WTC11 (cell line): ENCODE data around the gene LSM6. TPM values are rescaled to one million over a fixed set of nuclear protein-coding genes. Genes with fewer than 3 reads are reported as not detected.

Experiments used
- ATAC-seq: fragments of 200-7000 bp; cut with Tn5 transposase; 2 replicates; pipeline ENCODE4 v1.10.0; 2021; ENCODE audit warnings: mild to moderate bottlenecking, moderate library complexity
- CTCF ChIA-PET: fragments of 300-600 bp; sonication (Branson Sonifier 250); formaldehyde crosslinking; loops from one replicate; lab custom pipeline; 2021; ENCODE audit warnings: antibody characterized with exemption; lab: Charles Lee
- POLR2A ChIA-PET: fragments of 350-600 bp; sonication (Branson Sonifier 250); formaldehyde crosslinking; loops from one replicate; lab custom pipeline; 2021; ENCODE audit warnings: antibody characterized with exemption; lab: Charles Lee
- DNase-seq: peaks from one replicate; pipeline ENCODE4 v3.0.0; 2021; ENCODE audit warnings: low spot score
- H3K27ac Mint-ChIP-seq: 2 replicates; pipeline ENCODE4 v1.8.0; 2021; ENCODE audit warnings: mixed read lengths
- H3K27me3 Mint-ChIP-seq: 2 replicates; pipeline ENCODE4 v1.8.0; 2021; ENCODE audit warnings: low read depth, mild to moderate bottlenecking, moderate library complexity, mixed read lengths
- H3K36me3 Mint-ChIP-seq: 2 replicates; pipeline ENCODE4 v1.8.0; 2021; ENCODE audit warnings: mixed read lengths
- H3K4me1 Mint-ChIP-seq: 2 replicates; pipeline ENCODE4 v1.8.0; 2022; ENCODE audit warnings: mixed read lengths
- H3K4me3 Mint-ChIP-seq: 2 replicates; pipeline ENCODE4 v1.8.0; 2021; ENCODE audit warnings: mild to moderate bottlenecking, moderate library complexity, mixed read lengths
- H3K9me3 Mint-ChIP-seq: 2 replicates; pipeline ENCODE4 v1.8.0; 2021; ENCODE audit warnings: mixed read lengths
- ATF2 ChIP-seq: sonication (generic); formaldehyde crosslinking; IDR thresholded peaks from 2 replicates; pipeline ENCODE4 v1.8.1; 2022; ENCODE audit warnings: low read depth, missing genetic modification reagents, borderline replicate concordance
- CREM ChIP-seq: sonication (generic); formaldehyde crosslinking; IDR thresholded peaks from 2 replicates; pipeline ENCODE4 v1.8.1; 2022; ENCODE audit warnings: mild to moderate bottlenecking, missing genetic modification reagents, moderate library complexity
- ESRRA ChIP-seq: sonication (generic); formaldehyde crosslinking; IDR thresholded peaks from 2 replicates; pipeline ENCODE4 v1.8.1; 2022; ENCODE audit warnings: mild to moderate bottlenecking, missing genetic modification reagents, borderline replicate concordance
- FOXJ3 ChIP-seq: sonication (generic); formaldehyde crosslinking; IDR thresholded peaks from 2 replicates; pipeline ENCODE4 v1.9.0; 2021; ENCODE audit warnings: missing genetic modification reagents, mild to moderate bottlenecking, borderline replicate concordance
- GRHL2 ChIP-seq: fragments of 250-450 bp; sonication (Bioruptor Pico); IDR thresholded peaks from 2 replicates; pipeline ENCODE4 v1.8.0; 2022; ENCODE audit warnings: mild to moderate bottlenecking, moderate library complexity; ENCODE audit not compliant: insufficient replicate concordance, severe bottlenecking
- GTF2I ChIP-seq: fragments of 250-450 bp; sonication (Bioruptor Pico); conservative IDR thresholded peaks from 2 replicates; pipeline ENCODE4 v1.4.0; 2021; ENCODE audit warnings: mild to moderate bottlenecking
- HMGA2 ChIP-seq: fragments of 250-450 bp; sonication (Bioruptor Pico); IDR thresholded peaks from 2 replicates; pipeline ENCODE4 v1.4.0; 2021; ENCODE audit warnings: mild to moderate bottlenecking, moderate library complexity
- KAT7 ChIP-seq: sonication (generic); formaldehyde crosslinking; IDR thresholded peaks from 2 replicates; pipeline ENCODE4 v1.8.1; 2023; ENCODE audit warnings: missing genetic modification reagents, mild to moderate bottlenecking, borderline replicate concordance
- MLX ChIP-seq: sonication (generic); formaldehyde crosslinking; IDR thresholded peaks from 2 replicates; pipeline ENCODE4 v1.8.1; 2023; ENCODE audit warnings: mild to moderate bottlenecking, missing genetic modification reagents, moderate library complexity
- NFYB ChIP-seq: sonication (generic); formaldehyde crosslinking; conservative IDR thresholded peaks from 2 replicates; pipeline ENCODE4 v1.8.0; 2022; ENCODE audit warnings: low read depth, missing genetic modification reagents
- RELA ChIP-seq: sonication (generic); formaldehyde crosslinking; IDR thresholded peaks from 2 replicates; pipeline ENCODE4 v1.8.1; 2022; ENCODE audit warnings: missing genetic modification reagents, mild to moderate bottlenecking, borderline replicate concordance
- RORB ChIP-seq: fragments of 250-450 bp; sonication (Bioruptor Pico); IDR thresholded peaks from 2 replicates; pipeline ENCODE4 v1.9.0; 2021; ENCODE audit warnings: mild to moderate bottlenecking
- USF1 ChIP-seq: sonication (generic); formaldehyde crosslinking; IDR thresholded peaks from 2 replicates; pipeline ENCODE4 v1.8.0; 2022; ENCODE audit warnings: mild to moderate bottlenecking, missing genetic modification reagents
- ZMAT4 ChIP-seq: fragments of 250-450 bp; sonication (Bioruptor Pico); IDR thresholded peaks from 2 replicates; pipeline ENCODE4 v1.9.0; 2021; ENCODE audit warnings: mild to moderate bottlenecking
- ZNF121 ChIP-seq: sonication (generic); formaldehyde crosslinking; IDR thresholded peaks from 2 replicates; pipeline ENCODE4 v1.8.0; 2023; ENCODE audit warnings: missing genetic modification reagents
- ZNF263 ChIP-seq: sonication (generic); formaldehyde crosslinking; IDR thresholded peaks from 2 replicates; pipeline ENCODE4 v1.8.1; 2022; ENCODE audit warnings: low read depth, mild to moderate bottlenecking, moderate library complexity, missing genetic modification reagents
- total RNA-seq: library from RNA; stranded (reverse); gene quantifications from 3 replicates; pipeline ENCODE4 v1.2.3, GENCODE V29; 2021
- TF ChIP-seq, protein P1 (sequence below): fragments of 250-450 bp; sonication (Bioruptor Pico); IDR thresholded peaks from 2 replicates; pipeline ENCODE4 v1.9.0; 2021; ENCODE audit warnings: mild to moderate bottlenecking, borderline replicate concordance
- TF ChIP-seq, protein P2 (sequence below): sonication (generic); formaldehyde crosslinking; IDR thresholded peaks from 2 replicates; pipeline ENCODE4 v1.8.0; 2023; ENCODE audit warnings: missing genetic modification reagents, mild to moderate bottlenecking, borderline replicate concordance

Gene LSM6
- total RNA-seq, 1 experiment from 2014 or later, result 58.2 TPM

DNA sequence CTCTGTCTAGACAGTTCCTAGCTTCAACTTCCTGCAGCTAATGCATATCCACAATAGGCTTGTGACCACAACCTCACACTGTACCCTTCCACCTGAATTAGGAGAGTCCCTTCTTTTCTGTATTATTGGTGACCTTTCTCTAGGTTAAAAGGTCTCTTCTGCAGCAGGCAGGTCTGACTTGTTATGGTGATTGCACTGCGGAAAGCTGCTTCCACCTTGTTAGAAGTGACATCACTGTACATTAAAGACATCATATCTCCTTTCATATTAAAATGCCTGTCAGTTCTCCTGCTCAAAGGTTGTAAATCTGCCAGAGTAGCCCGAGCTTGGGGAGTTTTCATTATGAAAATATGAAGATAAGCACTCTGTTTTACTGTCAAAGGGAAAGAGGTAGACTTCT lies 21.5 kb upstream of the LSM6 start:
- CTCF ChIA-PET, result interaction anchor here (1.6 kb wide), 1 partner anchor 59 kb away, joined by 4 read pairs; no protein-coding TSS in a partner anchor
- Mint-ChIP-seq H3K36me3 (no peaks in the 10 kb centered on the region), H3K4me3 (no peak overlapping the region), H3K27me3 (no peaks in the 10 kb centered on the region), H3K4me1 (peaks cover 19% of the 10 kb centered on the region), H3K27ac (no peak overlapping the region), H3K9me3 (no peaks in the 10 kb centered on the region)
- POLR2A ChIA-PET, result no interaction called here
- peak; percentile 60 for ATAC-seq
- TF ChIP-seq ZNF121 (CRISPR knock-in tag) (no peak), ZMAT4 (CRISPR knock-in tag) (no peak), HMGA2 (CRISPR knock-in tag) (no peak), GRHL2 (no peak), RELA (CRISPR knock-in tag) (no peak), ESRRA (CRISPR knock-in tag) (no peak), USF1 (CRISPR knock-in tag) (no peak), MLX (CRISPR knock-in tag) (no peak), ATF2 (no peak), RORB (CRISPR knock-in tag) (no peak), NFYB (CRISPR knock-in tag) (no peak), FOXJ3 (CRISPR knock-in tag) (no peak), ZNF263 (CRISPR knock-in tag) (no peak), GTF2I (CRISPR knock-in tag) (no peak), KAT7 (no peak), CREM (CRISPR knock-in tag) (no peak)
- TF ChIP-seq, protein P1, sequence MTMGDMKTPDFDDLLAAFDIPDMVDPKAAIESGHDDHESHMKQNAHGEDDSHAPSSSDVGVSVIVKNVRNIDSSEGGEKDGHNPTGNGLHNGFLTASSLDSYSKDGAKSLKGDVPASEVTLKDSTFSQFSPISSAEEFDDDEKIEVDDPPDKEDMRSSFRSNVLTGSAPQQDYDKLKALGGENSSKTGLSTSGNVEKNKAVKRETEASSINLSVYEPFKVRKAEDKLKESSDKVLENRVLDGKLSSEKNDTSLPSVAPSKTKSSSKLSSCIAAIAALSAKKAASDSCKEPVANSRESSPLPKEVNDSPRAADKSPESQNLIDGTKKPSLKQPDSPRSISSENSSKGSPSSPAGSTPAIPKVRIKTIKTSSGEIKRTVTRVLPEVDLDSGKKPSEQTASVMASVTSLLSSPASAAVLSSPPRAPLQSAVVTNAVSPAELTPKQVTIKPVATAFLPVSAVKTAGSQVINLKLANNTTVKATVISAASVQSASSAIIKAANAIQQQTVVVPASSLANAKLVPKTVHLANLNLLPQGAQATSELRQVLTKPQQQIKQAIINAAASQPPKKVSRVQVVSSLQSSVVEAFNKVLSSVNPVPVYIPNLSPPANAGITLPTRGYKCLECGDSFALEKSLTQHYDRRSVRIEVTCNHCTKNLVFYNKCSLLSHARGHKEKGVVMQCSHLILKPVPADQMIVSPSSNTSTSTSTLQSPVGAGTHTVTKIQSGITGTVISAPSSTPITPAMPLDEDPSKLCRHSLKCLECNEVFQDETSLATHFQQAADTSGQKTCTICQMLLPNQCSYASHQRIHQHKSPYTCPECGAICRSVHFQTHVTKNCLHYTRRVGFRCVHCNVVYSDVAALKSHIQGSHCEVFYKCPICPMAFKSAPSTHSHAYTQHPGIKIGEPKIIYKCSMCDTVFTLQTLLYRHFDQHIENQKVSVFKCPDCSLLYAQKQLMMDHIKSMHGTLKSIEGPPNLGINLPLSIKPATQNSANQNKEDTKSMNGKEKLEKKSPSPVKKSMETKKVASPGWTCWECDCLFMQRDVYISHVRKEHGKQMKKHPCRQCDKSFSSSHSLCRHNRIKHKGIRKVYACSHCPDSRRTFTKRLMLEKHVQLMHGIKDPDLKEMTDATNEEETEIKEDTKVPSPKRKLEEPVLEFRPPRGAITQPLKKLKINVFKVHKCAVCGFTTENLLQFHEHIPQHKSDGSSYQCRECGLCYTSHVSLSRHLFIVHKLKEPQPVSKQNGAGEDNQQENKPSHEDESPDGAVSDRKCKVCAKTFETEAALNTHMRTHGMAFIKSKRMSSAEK (CRISPR knock-in tag), result no peak
- TF ChIP-seq, protein P2, sequence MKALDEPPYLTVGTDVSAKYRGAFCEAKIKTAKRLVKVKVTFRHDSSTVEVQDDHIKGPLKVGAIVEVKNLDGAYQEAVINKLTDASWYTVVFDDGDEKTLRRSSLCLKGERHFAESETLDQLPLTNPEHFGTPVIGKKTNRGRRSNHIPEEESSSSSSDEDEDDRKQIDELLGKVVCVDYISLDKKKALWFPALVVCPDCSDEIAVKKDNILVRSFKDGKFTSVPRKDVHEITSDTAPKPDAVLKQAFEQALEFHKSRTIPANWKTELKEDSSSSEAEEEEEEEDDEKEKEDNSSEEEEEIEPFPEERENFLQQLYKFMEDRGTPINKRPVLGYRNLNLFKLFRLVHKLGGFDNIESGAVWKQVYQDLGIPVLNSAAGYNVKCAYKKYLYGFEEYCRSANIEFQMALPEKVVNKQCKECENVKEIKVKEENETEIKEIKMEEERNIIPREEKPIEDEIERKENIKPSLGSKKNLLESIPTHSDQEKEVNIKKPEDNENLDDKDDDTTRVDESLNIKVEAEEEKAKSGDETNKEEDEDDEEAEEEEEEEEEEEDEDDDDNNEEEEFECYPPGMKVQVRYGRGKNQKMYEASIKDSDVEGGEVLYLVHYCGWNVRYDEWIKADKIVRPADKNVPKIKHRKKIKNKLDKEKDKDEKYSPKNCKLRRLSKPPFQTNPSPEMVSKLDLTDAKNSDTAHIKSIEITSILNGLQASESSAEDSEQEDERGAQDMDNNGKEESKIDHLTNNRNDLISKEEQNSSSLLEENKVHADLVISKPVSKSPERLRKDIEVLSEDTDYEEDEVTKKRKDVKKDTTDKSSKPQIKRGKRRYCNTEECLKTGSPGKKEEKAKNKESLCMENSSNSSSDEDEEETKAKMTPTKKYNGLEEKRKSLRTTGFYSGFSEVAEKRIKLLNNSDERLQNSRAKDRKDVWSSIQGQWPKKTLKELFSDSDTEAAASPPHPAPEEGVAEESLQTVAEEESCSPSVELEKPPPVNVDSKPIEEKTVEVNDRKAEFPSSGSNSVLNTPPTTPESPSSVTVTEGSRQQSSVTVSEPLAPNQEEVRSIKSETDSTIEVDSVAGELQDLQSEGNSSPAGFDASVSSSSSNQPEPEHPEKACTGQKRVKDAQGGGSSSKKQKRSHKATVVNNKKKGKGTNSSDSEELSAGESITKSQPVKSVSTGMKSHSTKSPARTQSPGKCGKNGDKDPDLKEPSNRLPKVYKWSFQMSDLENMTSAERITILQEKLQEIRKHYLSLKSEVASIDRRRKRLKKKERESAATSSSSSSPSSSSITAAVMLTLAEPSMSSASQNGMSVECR, result no peak
- no peak for DNase-seq
